ENCODE data around the gene WBP1L.
A peak's percentile ranks its signal among the peaks of the same experiment; 100 is the strongest.

Gene WBP1L

GRCh38 chr10:102779680-102780526, 36.2 kb downstream of the WBP1L start:
- no peak for DNase-seq (ENCODE audit: low read depth in 2 of 2)

GRCh38 chr10:102780527-102780808, 36.7 kb downstream of the WBP1L start:
- no peak for DNase-seq (ENCODE audit: low read depth in 2 of 2)

GRCh38 chr10:102781090-102781920, 37.6 kb downstream of the WBP1L start:
- DNase-seq (ENCODE audit: low read depth in 2 of 2), result no peak

- no peak for DNase-seq (ENCODE audit: low read depth in 2 of 2)
Observed at GRCh38 chr10:102781921-102782557, 38.3 kb downstream of the WBP1L start.

GRCh38 chr10:102782673-102783551, 39.2 kb downstream of the WBP1L start:
- no peak for DNase-seq (ENCODE audit: low read depth in 2 of 2)

- DNase-seq (ENCODE audit: low read depth in 2 of 2), result no peak
Observed at GRCh38 chr10:102783568-102783967, 39.8 kb downstream of the WBP1L start.

GRCh38 chr10:102785818-102786217, 42.1 kb downstream of the WBP1L start:
- no peak for DNase-seq (ENCODE audit: low read depth in 2 of 2)

- no peak for DNase-seq (ENCODE audit: low read depth in 2 of 2)
Observed at GRCh38 chr10:102791754-102792395, 48.1 kb downstream of the WBP1L start.

GRCh38 chr10:102795453-102796406, 52.0 kb downstream of the WBP1L start:
- no peak for DNase-seq (ENCODE audit: low read depth in 2 of 2)

GRCh38 chr10:102796407-102797176, 52.8 kb downstream of the WBP1L start:
- peak; percentile 36 to 54 for DNase-seq (ENCODE audit: low read depth in 2 of 2)

- DNase-seq (ENCODE audit: low read depth in 2 of 2), result no peak
Observed at GRCh38 chr10:102799691-102800471, 56.1 kb downstream of the WBP1L start.

- no peak for DNase-seq (ENCODE audit: low read depth in 2 of 2)
Observed at GRCh38 chr10:102800611-102801335, 57.0 kb downstream of the WBP1L start.

- DNase-seq (ENCODE audit: low read depth in 2 of 2), result no peak
Observed at GRCh38 chr10:102801496-102801895, 57.7 kb downstream of the WBP1L start.

- no peak for DNase-seq (ENCODE audit: low read depth in 2 of 2)
Observed at GRCh38 chr10:102801978-102802377, 58.2 kb downstream of the WBP1L start.

GRCh38 chr10:102802920-102803534, 59.3 kb downstream of the WBP1L start:
- no peak for DNase-seq (ENCODE audit: low read depth in 2 of 2)

- DNase-seq (ENCODE audit: low read depth in 2 of 2), result no peak
Observed at GRCh38 chr10:102804382-102805055, 60.8 kb downstream of the WBP1L start.

GRCh38 chr10:102808380-102808779, 64.6 kb downstream of the WBP1L start:
- no peak for DNase-seq (ENCODE audit: low read depth in 2 of 2)

Data from stimulated activated CD8-positive, alpha-beta memory T cell treated with anti-CD3 and anti-CD28 coated beads, Interleukin-15, amount 100 ng/mL, for 48 hours (primary cell).